ENCODE measurements around the gene C1orf167.

C1orf167 gene

DNA sequence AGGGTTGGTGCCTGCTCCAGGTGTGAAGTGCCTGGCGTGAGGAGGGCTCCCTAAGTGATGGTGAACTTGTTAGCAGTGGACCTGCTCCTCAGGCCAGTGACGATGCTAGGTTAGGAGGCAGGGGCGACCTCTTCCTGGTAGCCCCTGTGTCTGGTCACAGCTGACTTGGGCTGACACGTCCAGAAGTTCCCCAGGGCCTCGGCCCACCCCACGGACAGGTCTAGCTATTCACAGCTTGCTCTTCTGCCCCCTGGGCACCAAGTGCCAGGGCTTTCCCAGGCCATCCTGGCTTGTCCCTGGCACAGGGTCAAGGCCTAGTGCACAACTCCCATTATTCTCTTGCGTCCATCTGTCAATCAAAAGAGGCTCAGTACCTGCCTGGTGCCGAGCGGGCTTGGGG is 10.9 kb upstream of the C1orf167 start:
- Histone ChIP-seq H3K36me3 (replicated peaks; ENCODE audit: low read depth, low read length) (no peaks in the 10 kb centered on the region), H3K27ac (ENCODE audit: low read length) (no peak overlapping the region), H3K9me3 (ENCODE audit: insufficient read depth, low read length) (no peaks in the 10 kb centered on the region), H3K4me2 (ENCODE audit: low read length) (no peak overlapping the region), H3K4me1 (ENCODE audit: low read length) (no peaks in the 10 kb centered on the region), H2AFZ (ENCODE audit: low read depth, low read length) (no peak overlapping the region), H3K27me3 (ENCODE audit: low read depth, low read length) (no peaks in the 10 kb centered on the region), H4K20me1 (ENCODE audit: insufficient read depth, low read length) (no peaks in the 10 kb centered on the region), H3K9ac (ENCODE audit: low read length) (no peak overlapping the region), H3K4me3 (ENCODE audit: low read length) (no peak overlapping the region), H3K79me2 (ENCODE audit: low read length) (no peaks in the 10 kb centered on the region)
- TF ChIP-seq EZH2phosphoT487 (IDR thresholded peaks at IDR 0.05; ENCODE audit: low read depth) (no peak), CTCF (IDR thresholded peaks at IDR 0.05; ENCODE audit: low read depth, low read length) (no peak)

- Histone ChIP-seq H3K9me3 (ENCODE audit: insufficient read depth, low read length) (no peaks in the 10 kb centered on the region), H3K27ac (ENCODE audit: low read length) (no peak overlapping the region), H4K20me1 (ENCODE audit: insufficient read depth, low read length) (no peaks in the 10 kb centered on the region), H2AFZ (ENCODE audit: low read depth, low read length) (no peak overlapping the region), H3K36me3 (replicated peaks; ENCODE audit: low read depth, low read length) (no peaks in the 10 kb centered on the region), H3K27me3 (ENCODE audit: low read depth, low read length) (no peaks in the 10 kb centered on the region), H3K9ac (ENCODE audit: low read length) (no peak overlapping the region), H3K79me2 (ENCODE audit: low read length) (no peaks in the 10 kb centered on the region), H3K4me1 (ENCODE audit: low read length) (no peaks in the 10 kb centered on the region), H3K4me3 (ENCODE audit: low read length) (no peak overlapping the region), H3K4me2 (ENCODE audit: low read length) (no peak overlapping the region)
- TF ChIP-seq CTCF (IDR thresholded peaks at IDR 0.05; ENCODE audit: low read depth, low read length), result no peak
- TF ChIP-seq EZH2phosphoT487 (IDR thresholded peaks at IDR 0.05; ENCODE audit: low read depth), result no peak
Measured at GRCh38 chr1:11752359-11753088, 9.5 kb upstream of the C1orf167 start.

DNA sequence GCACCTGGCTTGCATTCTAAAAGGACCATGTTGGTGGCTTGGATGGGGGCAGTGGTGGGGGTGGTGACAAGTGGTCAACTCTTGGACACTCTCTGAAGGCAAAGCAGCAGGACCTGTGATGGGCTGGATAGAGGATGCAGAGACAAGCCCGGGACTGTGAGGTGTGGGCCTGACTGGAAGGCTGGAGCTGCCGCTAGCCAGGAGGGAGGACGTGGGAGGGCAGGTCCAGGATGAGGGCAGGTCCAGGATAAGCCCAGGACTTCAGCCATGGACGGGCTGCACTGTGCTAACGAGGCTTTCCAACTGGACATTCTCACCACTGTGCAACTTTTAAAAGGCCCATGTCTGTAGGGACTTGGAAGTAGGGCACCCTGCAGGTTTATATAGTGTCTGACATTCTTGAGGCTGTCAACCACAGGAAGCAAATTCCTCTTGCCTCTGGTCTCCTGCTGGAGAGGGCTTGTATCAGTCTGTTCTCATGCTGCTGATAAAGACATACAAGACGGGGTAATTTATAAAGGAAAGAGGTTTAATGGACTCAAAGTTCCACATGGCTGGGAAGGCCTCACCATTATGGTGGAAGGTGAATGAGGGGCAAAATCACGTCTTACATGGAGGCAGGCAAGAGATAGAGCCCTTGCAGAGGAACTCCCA is 8.3 kb upstream of the C1orf167 start:
- no peak overlapping the region for H3K9ac ChIP-seq (ENCODE audit: low read length)
- H3K9me3 ChIP-seq (ENCODE audit: insufficient read depth, low read length), result no peaks in the 10 kb centered on the region
- H3K36me3 ChIP-seq (replicated peaks; ENCODE audit: low read depth, low read length), result no peaks in the 10 kb centered on the region
- no peak overlapping the region for H3K4me3 ChIP-seq (ENCODE audit: low read length)
- no peaks in the 10 kb centered on the region for H3K4me1 ChIP-seq (ENCODE audit: low read length)
- no peak overlapping the region for H2AFZ ChIP-seq (ENCODE audit: low read depth, low read length)
- no peak overlapping the region for H3K4me2 ChIP-seq (ENCODE audit: low read length)
- no peak overlapping the region for H3K27ac ChIP-seq (ENCODE audit: low read length)
- no peaks in the 10 kb centered on the region for H3K79me2 ChIP-seq (ENCODE audit: low read length)
- H4K20me1 ChIP-seq (ENCODE audit: insufficient read depth, low read length), result no peaks in the 10 kb centered on the region
- no peaks in the 10 kb centered on the region for H3K27me3 ChIP-seq (ENCODE audit: low read depth, low read length)
- TF ChIP-seq EZH2phosphoT487 (IDR thresholded peaks at IDR 0.05; ENCODE audit: low read depth) (no peak), CTCF (IDR thresholded peaks at IDR 0.05; ENCODE audit: low read depth, low read length) (no peak)

DNA sequence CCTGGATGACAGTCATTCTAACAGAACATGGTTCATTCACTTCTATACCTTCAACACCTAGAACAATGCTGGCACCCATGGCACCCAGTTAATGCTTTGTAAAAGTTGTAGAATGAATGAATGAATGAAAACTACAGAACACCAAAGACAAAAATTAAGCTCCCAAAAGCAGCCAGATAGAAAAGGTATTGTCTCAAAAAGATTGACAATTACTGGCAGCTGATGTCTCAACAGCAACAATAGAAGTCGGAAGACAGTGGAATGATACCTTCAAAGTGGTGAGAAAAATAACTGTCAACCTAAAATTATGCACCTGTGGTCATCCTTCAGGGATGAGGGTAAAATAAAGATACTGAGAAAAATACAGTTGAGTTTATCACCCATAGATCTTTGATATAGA is 4.9 kb upstream of the C1orf167 start:
- Histone ChIP-seq H3K4me1 (ENCODE audit: low read length) (no peaks in the 10 kb centered on the region), H3K9me3 (ENCODE audit: insufficient read depth, low read length) (no peaks in the 10 kb centered on the region), H3K4me3 (ENCODE audit: low read length) (no peak overlapping the region), H3K27ac (ENCODE audit: low read length) (no peak overlapping the region), H3K4me2 (ENCODE audit: low read length) (no peak overlapping the region), H2AFZ (ENCODE audit: low read depth, low read length) (no peak overlapping the region), H3K36me3 (replicated peaks; ENCODE audit: low read depth, low read length) (no peaks in the 10 kb centered on the region), H4K20me1 (ENCODE audit: insufficient read depth, low read length) (no peaks in the 10 kb centered on the region), H3K27me3 (ENCODE audit: low read depth, low read length) (no peaks in the 10 kb centered on the region), H3K9ac (ENCODE audit: low read length) (no peak overlapping the region), H3K79me2 (ENCODE audit: low read length) (no peaks in the 10 kb centered on the region)
- no peak for TF ChIP-seq EZH2phosphoT487 (IDR thresholded peaks at IDR 0.05; ENCODE audit: low read depth)
- no peak for TF ChIP-seq CTCF (IDR thresholded peaks at IDR 0.05; ENCODE audit: low read depth, low read length)

All from OCI-LY3 (cell line).